ENCODE results near the gene PCNX4. TPM values are rescaled to one million over a fixed set of nuclear protein-coding genes. Genes with fewer than 3 reads are reported as not detected.

The PCNX4 gene
- total and polyA plus RNA-seq, 4 donors: 14.3 to 104 (median 34.3) TPM

DNA sequence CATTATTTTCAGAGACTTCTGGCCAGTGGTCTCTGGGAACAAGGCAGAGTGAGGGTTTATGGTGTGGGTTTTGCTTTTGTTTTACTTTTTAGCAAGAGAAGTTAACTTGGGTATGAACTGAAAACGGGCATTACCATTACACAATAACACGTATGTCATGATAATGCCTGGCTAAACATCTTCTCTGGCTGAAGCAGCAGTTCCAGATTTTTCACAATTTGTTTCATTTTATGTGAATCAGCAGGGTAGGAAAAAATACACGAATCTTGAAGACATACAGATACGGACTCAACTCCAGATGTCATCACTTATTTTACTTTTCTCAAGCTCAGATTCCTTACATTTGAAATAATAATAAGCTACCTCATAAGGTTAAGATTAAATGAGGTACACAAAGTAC is 2.5 kb upstream of the PCNX4 start:
- WGBS, 2 donors: 55 to 62% methylated on average over 4 of the region's 4 CpGs
- no peaks in the 10 kb centered on the region for H3K36me3 ChIP-seq (ENCODE audit: control insufficient read depth in 4 of 4, insufficient read depth in 4 of 4, low read length in 4 of 4)
- no peaks in the 10 kb centered on the region for H3K9me3 ChIP-seq (ENCODE audit: control insufficient read depth in 4 of 4, insufficient read depth in 3 of 4, low read length in 3 of 4)
- peaks cover under 1 to 27% (median 4%) of the 10 kb centered on the region in 5 donors for H3K4me1 ChIP-seq (ENCODE audit: control insufficient read depth in 5 of 5, insufficient read depth in 5 of 5, low read length in 5 of 5)
- H3K9ac ChIP-seq (ENCODE audit: insufficient read depth in 1 of 2, low read length in 2 of 2): no peak overlapping the region
- ATAC-seq (ENCODE audit: insufficient read depth, low FRiP score) (no peak), DNase-seq (peak in 2 of 3 donors; percentile 37 to 40)
- H3K4me3 ChIP-seq: no peak overlapping the region
- H3K27ac ChIP-seq (ENCODE audit: low read depth in 1 of 2, low read length in 1 of 2): no peak overlapping the region
- H3K27me3 ChIP-seq (ENCODE audit: control insufficient read depth in 3 of 3, insufficient read depth in 3 of 3, low read length in 2 of 3): no peaks in the 10 kb centered on the region
- TF ChIP-seq, protein P1, sequence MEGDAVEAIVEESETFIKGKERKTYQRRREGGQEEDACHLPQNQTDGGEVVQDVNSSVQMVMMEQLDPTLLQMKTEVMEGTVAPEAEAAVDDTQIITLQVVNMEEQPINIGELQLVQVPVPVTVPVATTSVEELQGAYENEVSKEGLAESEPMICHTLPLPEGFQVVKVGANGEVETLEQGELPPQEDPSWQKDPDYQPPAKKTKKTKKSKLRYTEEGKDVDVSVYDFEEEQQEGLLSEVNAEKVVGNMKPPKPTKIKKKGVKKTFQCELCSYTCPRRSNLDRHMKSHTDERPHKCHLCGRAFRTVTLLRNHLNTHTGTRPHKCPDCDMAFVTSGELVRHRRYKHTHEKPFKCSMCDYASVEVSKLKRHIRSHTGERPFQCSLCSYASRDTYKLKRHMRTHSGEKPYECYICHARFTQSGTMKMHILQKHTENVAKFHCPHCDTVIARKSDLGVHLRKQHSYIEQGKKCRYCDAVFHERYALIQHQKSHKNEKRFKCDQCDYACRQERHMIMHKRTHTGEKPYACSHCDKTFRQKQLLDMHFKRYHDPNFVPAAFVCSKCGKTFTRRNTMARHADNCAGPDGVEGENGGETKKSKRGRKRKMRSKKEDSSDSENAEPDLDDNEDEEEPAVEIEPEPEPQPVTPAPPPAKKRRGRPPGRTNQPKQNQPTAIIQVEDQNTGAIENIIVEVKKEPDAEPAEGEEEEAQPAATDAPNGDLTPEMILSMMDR (IDR thresholded peaks at IDR 0.05; ENCODE audit: control extremely low read depth, extremely low read depth): no peak

DNA sequence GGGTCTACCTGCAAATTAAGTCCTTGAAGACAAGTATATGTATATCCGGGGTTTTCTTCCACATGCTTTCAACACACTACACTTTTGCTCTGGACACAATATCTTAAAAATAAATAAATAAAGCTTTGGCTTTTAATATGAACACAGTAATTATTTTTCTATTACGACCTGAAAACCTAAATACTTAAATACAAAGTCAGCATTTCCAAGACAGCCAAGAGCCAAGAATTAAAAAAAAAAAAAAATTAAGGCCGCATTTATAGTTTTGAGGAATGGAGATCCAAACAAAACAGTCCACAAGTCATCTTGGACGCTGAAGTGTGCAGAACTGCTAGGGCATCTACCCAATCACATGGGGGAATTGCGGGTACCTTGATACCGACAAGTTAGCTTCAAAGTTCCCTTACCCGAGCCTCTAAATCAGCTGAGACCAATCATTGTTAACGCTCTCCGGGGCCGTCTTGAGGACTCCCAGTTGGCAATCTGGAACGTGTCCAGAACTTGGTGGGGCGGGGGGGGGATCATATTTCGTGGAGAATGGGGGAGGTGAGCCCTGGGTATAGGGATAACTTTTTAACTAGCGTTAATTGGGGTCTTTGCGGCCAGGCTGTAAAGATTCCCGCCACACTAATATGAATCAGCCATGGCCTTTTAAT is 731 bp upstream of the PCNX4 start:
- no peaks in the 10 kb centered on the region for H3K27me3 ChIP-seq (ENCODE audit: control insufficient read depth in 3 of 3, insufficient read depth in 3 of 3, low read length in 2 of 3)
- no peaks in the 10 kb centered on the region for H3K36me3 ChIP-seq (ENCODE audit: control insufficient read depth in 4 of 4, insufficient read depth in 4 of 4, low read length in 4 of 4)
- H3K9ac ChIP-seq (ENCODE audit: insufficient read depth in 1 of 2, low read length in 2 of 2): peak overlapping the region; percentile 71 to 100
- peak overlapping the region; percentile 92 to 100 for H3K27ac ChIP-seq (ENCODE audit: low read depth in 1 of 2, low read length in 1 of 2)
- ATAC-seq (ENCODE audit: insufficient read depth, low FRiP score) (peak; percentile 5), DNase-seq (peak; percentile 90 to 96 (median 93))
- peak overlapping the region; percentile 81 for H3K4me3 ChIP-seq
- H3K9me3 ChIP-seq (ENCODE audit: control insufficient read depth in 4 of 4, insufficient read depth in 3 of 4, low read length in 3 of 4): no peaks in the 10 kb centered on the region
- TF ChIP-seq, protein P1 (IDR thresholded peaks at IDR 0.05; ENCODE audit: control extremely low read depth, extremely low read depth): no peak
- 9 to 12% methylated on average over 16 of the region's 16 CpGs for WGBS, 2 donors
- peaks cover 3 to 36% (median 15%) of the 10 kb centered on the region in 5 donors for H3K4me1 ChIP-seq (ENCODE audit: control insufficient read depth in 5 of 5, insufficient read depth in 5 of 5, low read length in 5 of 5)

DNA sequence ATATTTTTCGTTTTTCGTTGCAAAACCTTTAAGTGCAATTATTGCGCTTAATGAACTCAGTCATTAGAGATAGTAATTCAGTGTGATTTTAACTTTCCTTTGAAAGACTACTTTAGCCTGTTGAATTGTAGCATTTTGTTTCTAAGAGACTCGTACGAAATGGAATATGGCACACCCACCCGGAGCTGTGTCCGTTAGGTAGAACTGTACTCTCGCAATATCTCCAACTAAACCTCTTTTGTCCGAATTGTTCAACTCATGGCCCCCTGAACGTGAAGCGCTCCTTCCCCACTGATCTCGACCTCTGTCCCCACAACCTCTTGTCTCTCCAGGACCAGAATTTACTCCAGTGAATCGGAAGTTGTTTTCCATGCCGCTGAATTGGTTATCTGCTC is 800 bp downstream of the PCNX4 start:
- no peak for ATAC-seq (ENCODE audit: insufficient read depth, low FRiP score)
- H3K9me3 ChIP-seq (ENCODE audit: control insufficient read depth in 4 of 4, insufficient read depth in 3 of 4, low read length in 3 of 4): no peaks in the 10 kb centered on the region
- H3K4me3 ChIP-seq: peak overlapping the region; percentile 81
- H3K4me1 ChIP-seq (ENCODE audit: control insufficient read depth in 5 of 5, insufficient read depth in 5 of 5, low read length in 5 of 5): peaks cover 3 to 36% (median 21%) of the 10 kb centered on the region in 5 donors
- TF ChIP-seq, protein P1 (IDR thresholded peaks at IDR 0.05; ENCODE audit: control extremely low read depth, extremely low read depth): no peak
- peak overlapping the region; percentile 92 to 100 for H3K27ac ChIP-seq (ENCODE audit: low read depth in 1 of 2, low read length in 1 of 2)
- peak overlapping the region; percentile 97 to 100 for H3K9ac ChIP-seq (ENCODE audit: insufficient read depth in 1 of 2, low read length in 2 of 2)
- 0% methylated on average over 14 of the region's 14 CpGs for WGBS, 2 donors
- peak; percentile 24 to 80 (median 65) for DNase-seq
- peaks cover 0 to 3% (median under 1%) of the 10 kb centered on the region in 4 donors for H3K36me3 ChIP-seq (ENCODE audit: control insufficient read depth in 4 of 4, insufficient read depth in 4 of 4, low read length in 4 of 4)
- H3K27me3 ChIP-seq (ENCODE audit: control insufficient read depth in 3 of 3, insufficient read depth in 3 of 3, low read length in 2 of 3): no peaks in the 10 kb centered on the region

All from lung (tissue), 12 donors.